ENCODE results near the gene ST8SIA6.

- no peak for TF ChIP-seq CTCF (conservative IDR thresholded peaks at IDR 0.05 in 1 of 2, IDR thresholded peaks at IDR 0.05 in 1 of 2; ENCODE audit: extremely low read depth in 1 of 2, insufficient read depth in 1 of 2, low read depth in 1 of 2, low read length in 2 of 2)
- no peak for TF ChIP-seq EZH2 (IDR thresholded peaks at IDR 0.05; ENCODE audit: borderline replicate concordance, low read length)
Measured at GRCh38 chr10:17435953-17436352, 18.4 kb downstream of the ST8SIA6 start.
